ENCODE measurements around the gene SKIC2.

GRCh38 chr6:31919624-31920303 lies 39.2 kb upstream of the SKIC2 start:
- TF ChIP-seq, protein P1, sequence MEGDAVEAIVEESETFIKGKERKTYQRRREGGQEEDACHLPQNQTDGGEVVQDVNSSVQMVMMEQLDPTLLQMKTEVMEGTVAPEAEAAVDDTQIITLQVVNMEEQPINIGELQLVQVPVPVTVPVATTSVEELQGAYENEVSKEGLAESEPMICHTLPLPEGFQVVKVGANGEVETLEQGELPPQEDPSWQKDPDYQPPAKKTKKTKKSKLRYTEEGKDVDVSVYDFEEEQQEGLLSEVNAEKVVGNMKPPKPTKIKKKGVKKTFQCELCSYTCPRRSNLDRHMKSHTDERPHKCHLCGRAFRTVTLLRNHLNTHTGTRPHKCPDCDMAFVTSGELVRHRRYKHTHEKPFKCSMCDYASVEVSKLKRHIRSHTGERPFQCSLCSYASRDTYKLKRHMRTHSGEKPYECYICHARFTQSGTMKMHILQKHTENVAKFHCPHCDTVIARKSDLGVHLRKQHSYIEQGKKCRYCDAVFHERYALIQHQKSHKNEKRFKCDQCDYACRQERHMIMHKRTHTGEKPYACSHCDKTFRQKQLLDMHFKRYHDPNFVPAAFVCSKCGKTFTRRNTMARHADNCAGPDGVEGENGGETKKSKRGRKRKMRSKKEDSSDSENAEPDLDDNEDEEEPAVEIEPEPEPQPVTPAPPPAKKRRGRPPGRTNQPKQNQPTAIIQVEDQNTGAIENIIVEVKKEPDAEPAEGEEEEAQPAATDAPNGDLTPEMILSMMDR (IDR thresholded peaks at IDR 0.05), result no peak
- no peak for TF ChIP-seq POLR2A (IDR thresholded peaks at IDR 0.05)
- TF ChIP-seq POLR2AphosphoS5 (IDR thresholded peaks at IDR 0.05), result no peak
- TF ChIP-seq EP300 (IDR thresholded peaks at IDR 0.05), result no peak
